ENCODE results near the gene RNF224.

DNA sequence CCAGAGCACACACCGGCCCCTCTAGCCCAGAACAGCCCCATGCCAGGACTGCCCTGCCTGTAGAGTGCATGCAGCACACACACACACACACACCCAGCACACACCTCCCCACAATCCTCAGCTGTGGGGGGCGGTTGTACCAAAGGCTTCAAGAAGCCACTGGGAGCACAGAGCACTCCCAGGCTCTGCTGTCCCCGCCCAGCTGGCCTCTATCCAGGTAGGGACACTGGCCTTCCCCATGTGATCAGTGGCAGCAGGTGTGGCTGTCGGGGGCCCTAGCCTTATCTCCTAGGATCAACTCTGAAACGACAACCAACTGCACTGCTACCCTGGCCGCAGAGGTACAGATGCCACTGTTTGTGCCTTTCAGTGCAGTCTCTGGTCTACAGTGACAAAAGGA lies 40.9 kb upstream of the RNF224 start:
- TF ChIP-seq, protein P1, sequence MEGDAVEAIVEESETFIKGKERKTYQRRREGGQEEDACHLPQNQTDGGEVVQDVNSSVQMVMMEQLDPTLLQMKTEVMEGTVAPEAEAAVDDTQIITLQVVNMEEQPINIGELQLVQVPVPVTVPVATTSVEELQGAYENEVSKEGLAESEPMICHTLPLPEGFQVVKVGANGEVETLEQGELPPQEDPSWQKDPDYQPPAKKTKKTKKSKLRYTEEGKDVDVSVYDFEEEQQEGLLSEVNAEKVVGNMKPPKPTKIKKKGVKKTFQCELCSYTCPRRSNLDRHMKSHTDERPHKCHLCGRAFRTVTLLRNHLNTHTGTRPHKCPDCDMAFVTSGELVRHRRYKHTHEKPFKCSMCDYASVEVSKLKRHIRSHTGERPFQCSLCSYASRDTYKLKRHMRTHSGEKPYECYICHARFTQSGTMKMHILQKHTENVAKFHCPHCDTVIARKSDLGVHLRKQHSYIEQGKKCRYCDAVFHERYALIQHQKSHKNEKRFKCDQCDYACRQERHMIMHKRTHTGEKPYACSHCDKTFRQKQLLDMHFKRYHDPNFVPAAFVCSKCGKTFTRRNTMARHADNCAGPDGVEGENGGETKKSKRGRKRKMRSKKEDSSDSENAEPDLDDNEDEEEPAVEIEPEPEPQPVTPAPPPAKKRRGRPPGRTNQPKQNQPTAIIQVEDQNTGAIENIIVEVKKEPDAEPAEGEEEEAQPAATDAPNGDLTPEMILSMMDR (IDR thresholded peaks at IDR 0.05): no peak
- TF ChIP-seq ZFX (IDR thresholded peaks at IDR 0.05; ENCODE audit: borderline replicate concordance): no peak

Measured in 22Rv1 (cell line).